ENCODE data around the gene BPNT1.
"Not testable (repeated sequence)": the region's sequence is repeated elsewhere in the genome, so short reads cannot be mapped to it uniquely, and the experiment has no call there.

Gene BPNT1

GRCh38 chr1:220092694-220093093 is 3.1 kb upstream of the BPNT1 start:
- TF ChIP-seq CTCF (IDR thresholded peaks at IDR 0.05; ENCODE audit: insufficient read depth, low read length, poor library complexity, severe bottlenecking): no peak
- Histone ChIP-seq H3K4me3 (replicated peaks; ENCODE audit: low read depth, low read length) (no peak overlapping the region), H3K27me3 (replicated peaks; ENCODE audit: control insufficient read depth, insufficient read depth, low read length) (no peaks in the 10 kb centered on the region), H3K36me3 (ENCODE audit: control insufficient read depth, insufficient read depth, low read length) (peaks cover 3% of the 10 kb centered on the region)
- no peak for DNase-seq (ENCODE audit: extremely low read depth, insufficient read length)

GRCh38 chr1:220086261-220086686 is 3.3 kb downstream of the BPNT1 start:
- H3K4me3 ChIP-seq (replicated peaks; ENCODE audit: low read depth, low read length): peak overlapping the region; percentile 22; the same call in 1 of the 2 replicates
- DNase-seq (ENCODE audit: extremely low read depth, insufficient read length): peak; percentile 56
- peak; percentile 71 for TF ChIP-seq CTCF (IDR thresholded peaks at IDR 0.05; ENCODE audit: insufficient read depth, low read length, poor library complexity, severe bottlenecking)
- not testable (repeated sequence) for H3K27me3 ChIP-seq (replicated peaks; ENCODE audit: control insufficient read depth, insufficient read depth, low read length); H3K36me3 ChIP-seq (ENCODE audit: control insufficient read depth, insufficient read depth, low read length)

DNA sequence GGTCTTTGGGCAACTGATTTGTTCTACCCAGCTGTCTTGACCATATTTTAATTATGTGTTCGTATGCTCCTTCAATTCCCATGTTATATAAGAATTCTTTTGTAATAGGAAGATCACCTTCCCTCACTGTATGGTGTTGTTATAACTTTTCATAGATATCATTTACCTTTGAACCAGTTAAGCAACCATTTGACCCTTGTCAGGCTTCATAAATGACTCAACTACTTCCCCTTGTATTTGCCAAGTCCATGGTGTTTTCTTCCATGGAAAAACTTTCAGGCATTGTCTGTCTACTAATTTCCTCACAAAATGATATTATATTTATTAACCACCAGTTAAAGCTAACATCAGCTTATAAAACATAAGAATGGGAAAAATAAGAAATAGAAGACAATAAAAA is 5.1 kb downstream of the BPNT1 start:
- no peaks in the 10 kb centered on the region for H3K27me3 ChIP-seq (replicated peaks; ENCODE audit: control insufficient read depth, insufficient read depth, low read length)
- H3K36me3 ChIP-seq (ENCODE audit: control insufficient read depth, insufficient read depth, low read length): no peaks in the 10 kb centered on the region
- no peak overlapping the region for H3K4me3 ChIP-seq (replicated peaks; ENCODE audit: low read depth, low read length)
- no peak for DNase-seq (ENCODE audit: extremely low read depth, insufficient read length)
- no peak for TF ChIP-seq CTCF (IDR thresholded peaks at IDR 0.05; ENCODE audit: insufficient read depth, low read length, poor library complexity, severe bottlenecking)

DNA sequence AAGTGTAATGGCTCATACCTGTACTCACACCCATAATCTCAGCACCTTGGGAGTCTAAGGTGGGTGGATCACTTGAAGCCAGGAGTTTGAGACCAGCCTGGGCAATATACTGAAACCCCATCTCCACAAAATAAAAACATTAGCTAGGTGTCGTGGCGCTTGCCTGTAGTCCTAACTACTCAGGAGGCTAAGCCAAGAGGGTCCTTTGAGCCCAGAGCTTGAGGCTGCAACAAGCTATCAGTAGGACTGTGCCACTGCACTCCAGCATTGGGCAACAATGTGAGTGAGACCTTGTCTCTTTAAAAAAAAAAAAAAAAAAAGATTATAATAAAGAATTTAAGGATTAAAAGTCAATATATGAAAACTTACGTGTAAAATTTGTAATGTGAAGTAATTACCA is 11.7 kb downstream of the BPNT1 start:
- TF ChIP-seq CTCF (IDR thresholded peaks at IDR 0.05; ENCODE audit: insufficient read depth, low read length, poor library complexity, severe bottlenecking): no peak
- no peak overlapping the region for H3K4me3 ChIP-seq (replicated peaks; ENCODE audit: low read depth, low read length)
- H3K27me3 ChIP-seq (replicated peaks; ENCODE audit: control insufficient read depth, insufficient read depth, low read length): no peaks in the 10 kb centered on the region
- peaks cover 5% of the 10 kb centered on the region for H3K36me3 ChIP-seq (ENCODE audit: control insufficient read depth, insufficient read depth, low read length)
- no peak for DNase-seq (ENCODE audit: extremely low read depth, insufficient read length)

GRCh38 chr1:220076861-220077762 is 12.5 kb downstream of the BPNT1 start:
- TF ChIP-seq CTCF (IDR thresholded peaks at IDR 0.05; ENCODE audit: insufficient read depth, low read length, poor library complexity, severe bottlenecking): no peak
- Histone ChIP-seq H3K4me3 (replicated peaks; ENCODE audit: low read depth, low read length) (no peak overlapping the region), H3K36me3 (ENCODE audit: control insufficient read depth, insufficient read depth, low read length) (peaks cover 7% of the 10 kb centered on the region), H3K27me3 (replicated peaks; ENCODE audit: control insufficient read depth, insufficient read depth, low read length) (no peaks in the 10 kb centered on the region)
- no peak for DNase-seq (ENCODE audit: extremely low read depth, insufficient read length)

Data from GM06990 (cell line).